OCI-LY7 (cell line): Measurements from ENCODE around the gene CTNNA2. TPM values are rescaled to one million over a fixed set of nuclear protein-coding genes. Genes with fewer than 3 reads are reported as not detected.

Experiments
- BruUV-seq: library from RNA; stranded (reverse); fragments of 400-500 nt; replicated peaks from 2 replicates; lab custom pipeline; 2021; lab: Mats Ljungman, UMichigan
- CTCF ChIA-PET: fragments of 300-600 bp; sonication (Branson Sonifier 250); formaldehyde crosslinking; loops from one replicate; lab custom pipeline; 2022; ENCODE audit warnings: antibody characterized with exemption; ENCODE audit not compliant: unreplicated experiment; lab: Charles Lee
- POLR2A ChIA-PET: fragments of 300-600 bp; sonication (Branson Sonifier 250); formaldehyde crosslinking; loops from one replicate; lab custom pipeline; 2022; ENCODE audit warnings: antibody characterized with exemption; lab: Charles Lee
- DNase-seq: peaks from one replicate; pipeline ENCODE4 v3.0.0-alpha.2; 2015; ENCODE audit warnings: low spot score
- H2AFZ ChIP-seq: fragments of 200-600 bp; sonication (generic), shearing (Covaris generic); 2 replicates; pipeline ENCODE4 v1.6.1; 2014; ENCODE audit warnings: mild to moderate bottlenecking, antibody characterized with exemption, low read length, moderate library complexity
- H3K27ac ChIP-seq: fragments of 200-600 bp; sonication (generic); 2 replicates; pipeline ENCODE4 v1.5.1; 2014; ENCODE audit warnings: mixed run types, low read depth, mild to moderate bottlenecking, moderate library complexity, low read length, inconsistent platforms; ENCODE audit not compliant: poor library complexity, severe bottlenecking
- H3K36me3 ChIP-seq: fragments of 200-600 bp; sonication (generic); 2 replicates; pipeline ENCODE4 v1.6.1; 2014; ENCODE audit warnings: mild to moderate bottlenecking, antibody characterized with exemption, low read length, moderate library complexity, mixed read lengths; ENCODE audit not compliant: insufficient read depth
- H3K4me1 ChIP-seq: fragments of 200-600 bp; sonication (generic); 2 replicates; pipeline ENCODE4 v1.5.1; 2014; ENCODE audit warnings: mild to moderate bottlenecking, low read length; ENCODE audit not compliant: insufficient read depth, poor library complexity, severe bottlenecking
- H3K4me2 ChIP-seq: fragments of 200-600 bp; sonication (generic); 2 replicates; pipeline ENCODE4 v1.6.1; 2014; ENCODE audit warnings: mild to moderate bottlenecking, low read length
- H3K4me3 ChIP-seq: fragments of 200-600 bp; sonication (generic); 2 replicates; pipeline ENCODE4 v1.5.1; 2014; ENCODE audit warnings: mild to moderate bottlenecking, low read depth, low read length; ENCODE audit not compliant: poor library complexity, severe bottlenecking
- H3K79me2 ChIP-seq: fragments of 200-600 bp; sonication (generic); 2 replicates; pipeline ENCODE4 v1.6.1; 2016; ENCODE audit warnings: low read depth, mild to moderate bottlenecking, low read length, moderate library complexity, mixed read lengths; ENCODE audit not compliant: insufficient read depth
- H3K9me2 ChIP-seq: fragments of 200-600 bp; sonication (generic); 2 replicates; pipeline ENCODE4 v1.6.1; 2016; ENCODE audit warnings: mild to moderate bottlenecking, low read length, mixed read lengths; ENCODE audit not compliant: insufficient read depth
- H3K9me3 ChIP-seq: fragments of 200-600 bp; sonication (generic); 2 replicates; pipeline ENCODE4 v1.6.1; 2014; ENCODE audit warnings: mild to moderate bottlenecking, mixed run types, low read length, mixed read lengths
- H4K20me1 ChIP-seq: fragments of 200-600 bp; sonication (generic); 2 replicates; pipeline ENCODE4 v1.6.1; 2014; ENCODE audit warnings: mild to moderate bottlenecking, antibody characterized with exemption, low read length, moderate library complexity, mixed read lengths; ENCODE audit not compliant: insufficient read depth
- EZH2phosphoT487 ChIP-seq: fragments of 200-600 bp; sonication (generic); IDR thresholded peaks from 2 replicates; pipeline ENCODE4 v1.6.1; 2018; ENCODE audit warnings: low read depth, borderline replicate concordance, mild to moderate bottlenecking, mixed run types, antibody characterized with exemption, low read length, moderate library complexity, mixed read lengths
- intact Hi-C: fragments of 100-400 bp; cut with micrococcal nuclease; formaldehyde crosslinking; loops from one replicate; pipeline ENCODE4 v1.10.0; 2022; ENCODE audit not compliant: unreplicated experiment
- total RNA-seq, 2 experiments: library from RNA; depleted of rRNA in 1 of 2; stranded (reverse); fragments of >200 nt in 1 of 2; shearing (Covaris generic) in 1 of 2; gene quantifications; 2 replicates each; pipeline ENCODE4 v1.2.3, GENCODE V29; 2014 to 2022
- TF ChIP-seq, protein P1 (sequence below): fragments of 200-600 bp; sonication (generic); conservative IDR thresholded peaks from 2 replicates; pipeline ENCODE4 v1.5.1; 2014; ENCODE audit warnings: mild to moderate bottlenecking, antibody characterized with exemption, low read length, moderate library complexity, mixed read lengths

The CTNNA2 gene
- total RNA-seq, 2 experiments from 2014 or later: 0.19 to 2.7 TPM

GRCh38 chr2:80417737-80418136, 904.9 kb downstream of the CTNNA2 start:
- ChIA-PET POLR2A (no interaction called here), CTCF (no interaction called here)
- Histone ChIP-seq H3K4me1 (no peaks in the 10 kb centered on the region), H3K36me3 (no peaks in the 10 kb centered on the region), H3K27ac (no peak overlapping the region), H3K4me2 (no peak overlapping the region), H3K4me3 (no peak overlapping the region), H3K9me3 (no peaks in the 10 kb centered on the region), H3K79me2 (no peaks in the 10 kb centered on the region), H4K20me1 (no peaks in the 10 kb centered on the region), H2AFZ (no peak overlapping the region), H3K9me2 (no peaks in the 10 kb centered on the region)
- DNase-seq: no peak
- BruUV-seq: no TSS peak
- no peak for TF ChIP-seq EZH2phosphoT487
- TF ChIP-seq, protein P1, sequence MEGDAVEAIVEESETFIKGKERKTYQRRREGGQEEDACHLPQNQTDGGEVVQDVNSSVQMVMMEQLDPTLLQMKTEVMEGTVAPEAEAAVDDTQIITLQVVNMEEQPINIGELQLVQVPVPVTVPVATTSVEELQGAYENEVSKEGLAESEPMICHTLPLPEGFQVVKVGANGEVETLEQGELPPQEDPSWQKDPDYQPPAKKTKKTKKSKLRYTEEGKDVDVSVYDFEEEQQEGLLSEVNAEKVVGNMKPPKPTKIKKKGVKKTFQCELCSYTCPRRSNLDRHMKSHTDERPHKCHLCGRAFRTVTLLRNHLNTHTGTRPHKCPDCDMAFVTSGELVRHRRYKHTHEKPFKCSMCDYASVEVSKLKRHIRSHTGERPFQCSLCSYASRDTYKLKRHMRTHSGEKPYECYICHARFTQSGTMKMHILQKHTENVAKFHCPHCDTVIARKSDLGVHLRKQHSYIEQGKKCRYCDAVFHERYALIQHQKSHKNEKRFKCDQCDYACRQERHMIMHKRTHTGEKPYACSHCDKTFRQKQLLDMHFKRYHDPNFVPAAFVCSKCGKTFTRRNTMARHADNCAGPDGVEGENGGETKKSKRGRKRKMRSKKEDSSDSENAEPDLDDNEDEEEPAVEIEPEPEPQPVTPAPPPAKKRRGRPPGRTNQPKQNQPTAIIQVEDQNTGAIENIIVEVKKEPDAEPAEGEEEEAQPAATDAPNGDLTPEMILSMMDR: no peak
- intact Hi-C loops: no loop called here

- POLR2A ChIA-PET: interaction anchor here (0.5 to 1.1 kb wide), 3 partner anchors 12 to 25 kb away, joined by 3 to 6 read pairs (median 3); no protein-coding TSS in a partner anchor
- no peak for DNase-seq
Observed at GRCh38 chr2:80420530-80421208, 907.8 kb downstream of the CTNNA2 start.

GRCh38 chr2:80429251-80429650, 916.4 kb downstream of the CTNNA2 start:
- no peaks in the 10 kb centered on the region for H4K20me1 ChIP-seq
- no peaks in the 10 kb centered on the region for H3K36me3 ChIP-seq
- H3K4me2 ChIP-seq: no peak overlapping the region
- intact Hi-C loops: no loop called here
- H3K4me3 ChIP-seq: no peak overlapping the region
- no TSS peak for BruUV-seq
- H3K9me3 ChIP-seq: no peaks in the 10 kb centered on the region
- H2AFZ ChIP-seq: no peak overlapping the region
- no peak for DNase-seq
- H3K9me2 ChIP-seq: no peaks in the 10 kb centered on the region
- ChIA-PET CTCF (no interaction called here), POLR2A (interaction anchor here (0.6 to 2.5 kb wide), 3 partner anchors 11 to 45 kb away, joined by 3 to 8 read pairs (median 4); no protein-coding TSS in a partner anchor)
- no peak overlapping the region for H3K27ac ChIP-seq
- H3K4me1 ChIP-seq: no peaks in the 10 kb centered on the region
- TF ChIP-seq EZH2phosphoT487: no peak
- TF ChIP-seq, protein P1: no peak
- no peaks in the 10 kb centered on the region for H3K79me2 ChIP-seq

More at GRCh38 chr2:80420530-80421208, 907.8 kb downstream of the CTNNA2 start:
- no peak overlapping the region for H3K4me2 ChIP-seq
- no peaks in the 10 kb centered on the region for H3K9me3 ChIP-seq
- CTCF ChIA-PET: no interaction called here
- no peaks in the 10 kb centered on the region for H3K36me3 ChIP-seq
- H3K4me3 ChIP-seq: no peak overlapping the region
- BruUV-seq: no TSS peak
- H3K9me2 ChIP-seq: no peaks in the 10 kb centered on the region
- no peaks in the 10 kb centered on the region for H3K4me1 ChIP-seq
- no peak overlapping the region for H2AFZ ChIP-seq
- intact Hi-C loops: no loop called here
- H3K79me2 ChIP-seq: no peaks in the 10 kb centered on the region
- H4K20me1 ChIP-seq: no peaks in the 10 kb centered on the region
- no peak overlapping the region for H3K27ac ChIP-seq
- no peak for TF ChIP-seq EZH2phosphoT487
- TF ChIP-seq, protein P1: no peak
